ENCODE data around the gene E2F3. TPM values are rescaled to one million over a fixed set of nuclear protein-coding genes. Genes with fewer than 3 reads are reported as not detected.
"Not testable (repeated sequence)": the region's sequence is repeated elsewhere in the genome, so short reads cannot be mapped to it uniquely, and the experiment has no call there.

The E2F3 gene
- total and polyA plus RNA-seq, 2 donors (not counting 3 experiments of a cell fraction or from before 2014, with no cell fraction given): 8.6 to 22.0 TPM

GRCh38 chr6:20529086-20529448 is 127.4 kb downstream of the E2F3 start:
- not testable (repeated sequence) for H3K4me3 ChIP-seq (replicated peaks in 1 of 3; ENCODE audit: insufficient read depth in 1 of 3, low read depth in 1 of 3, low read length in 3 of 3); H3K4me2 ChIP-seq (ENCODE audit: insufficient read depth, low read length)

GRCh38 chr6:20532881-20533280 is 131.2 kb downstream of the E2F3 start:
- no peaks in the 10 kb centered on the region for H3K27me3 ChIP-seq (ENCODE audit: control insufficient read depth in 2 of 2, insufficient read depth in 2 of 2, low read length in 2 of 2)
- H3K9me3 ChIP-seq (replicated peaks; ENCODE audit: control insufficient read depth, insufficient read depth, low read length): no peaks in the 10 kb centered on the region
- POLR2A ChIA-PET: no interaction called here
- peaks cover 14% of the 10 kb centered on the region for H3K4me1 ChIP-seq (ENCODE audit: control insufficient read depth, extremely low read depth, insufficient read depth, low read length)
- DNase-seq (ENCODE audit: low read depth, low spot score) (no peak), FAIRE-seq (no peak)
- CTCF ChIA-PET: interaction anchor here (4.0 to 4.1 kb wide), 2 partner anchors 132 to 243 kb away, joined by 22 to 27 read pairs; partner anchors contain the start of gene E2F3
- H3K4me3 ChIP-seq (replicated peaks in 1 of 3; ENCODE audit: insufficient read depth in 1 of 3, low read depth in 1 of 3, low read length in 3 of 3): no peak overlapping the region
- intact Hi-C loops (cut with micrococcal nuclease): no loop called here
- no peaks in the 10 kb centered on the region for H3K9me1 ChIP-seq (replicated peaks; ENCODE audit: control insufficient read depth, extremely low read depth, insufficient read depth, low read length)
- no TSS peak for BruUV-seq (replicated peaks)
- no peaks in the 10 kb centered on the region for H3K36me3 ChIP-seq (ENCODE audit: control insufficient read depth in 2 of 2, extremely low read depth in 1 of 2, insufficient read depth in 2 of 2, low read length in 2 of 2)
- H3K79me2 ChIP-seq (ENCODE audit: control insufficient read depth, insufficient read depth, low read length): peaks cover 27% of the 10 kb centered on the region
- H2AFZ ChIP-seq (ENCODE audit: low read depth, low read length): no peak overlapping the region
- dilution Hi-C loops (cut with MboI; ENCODE audit: extremely low pct_ligation_motif_present, low sequenced_read_pairs): no loop called here
- no peaks in the 10 kb centered on the region for H4K20me1 ChIP-seq (replicated peaks; ENCODE audit: control insufficient read depth, extremely low read depth, insufficient read depth, low read length)
- TF ChIP-seq EZH2 (IDR thresholded peaks at IDR 0.05; ENCODE audit: borderline replicate concordance, low read depth, low read length, severe bottlenecking) (no peak), POLR2A (IDR thresholded peaks at IDR 0.05; ENCODE audit: low read depth, low read length) (no peak)
- no peak overlapping the region for H3K27ac ChIP-seq (ENCODE audit: insufficient read depth, low read depth, low read length)
- no peak overlapping the region for H3K4me2 ChIP-seq (ENCODE audit: insufficient read depth, low read length)
- H3K9ac ChIP-seq (replicated peaks; ENCODE audit: extremely low read depth, insufficient read depth, low read length): no peak overlapping the region

More at GRCh38 chr6:20529086-20529448, 127.4 kb downstream of the E2F3 start:
- POLR2A ChIA-PET; BruUV-seq (replicated peaks); H3K9me1 ChIP-seq (replicated peaks; ENCODE audit: control insufficient read depth, extremely low read depth, insufficient read depth, low read length); H2AFZ ChIP-seq (ENCODE audit: low read depth, low read length); FAIRE-seq; H4K20me1 ChIP-seq (replicated peaks; ENCODE audit: control insufficient read depth, extremely low read depth, insufficient read depth, low read length); H3K27ac ChIP-seq (ENCODE audit: insufficient read depth, low read depth, low read length); H3K79me2 ChIP-seq (ENCODE audit: control insufficient read depth, insufficient read depth, low read length); H3K27me3 ChIP-seq (ENCODE audit: control insufficient read depth in 2 of 2, insufficient read depth in 2 of 2, low read length in 2 of 2); dilution Hi-C loops (cut with MboI; ENCODE audit: extremely low pct_ligation_motif_present, low sequenced_read_pairs); H3K4me1 ChIP-seq (ENCODE audit: control insufficient read depth, extremely low read depth, insufficient read depth, low read length); H3K36me3 ChIP-seq (ENCODE audit: control insufficient read depth in 2 of 2, extremely low read depth in 1 of 2, insufficient read depth in 2 of 2, low read length in 2 of 2); H3K9ac ChIP-seq (replicated peaks; ENCODE audit: extremely low read depth, insufficient read depth, low read length); H3K9me3 ChIP-seq (replicated peaks; ENCODE audit: control insufficient read depth, insufficient read depth, low read length): not testable (repeated sequence)
- peak; percentile 53 for DNase-seq (ENCODE audit: low read depth, low spot score)
- CTCF ChIA-PET: interaction anchor here (2.1 to 3.3 kb wide), 4 partner anchors 124 to 239 kb away, joined by 19 to 62 read pairs (median 43); partner anchors contain the start of gene E2F3
- TF ChIP-seq CTCF (IDR thresholded peaks at IDR 0.05; ENCODE audit: extremely low read depth in 1 of 2, insufficient read depth in 1 of 2, low read depth in 1 of 2, low read length in 2 of 2): peak in 1 of 2 donors; percentile 11
- intact Hi-C loops (cut with micrococcal nuclease): loop anchor here (1.0 kb wide), 1 partner anchor 437 kb away; no protein-coding TSS in a partner anchor
